KMS-11 (cell line): ENCODE measurements around the gene SGSH.
"Not testable (repeated sequence)": the region's sequence is repeated elsewhere in the genome, so short reads cannot be mapped to it uniquely, and the experiment has no call there.

ENCODE experiments used
- H2AFZ ChIP-seq: fragments of 200-600 bp; sonication (generic); 2 replicates; pipeline ENCODE4 v1.6.1; 2016; ENCODE audit warnings: antibody characterized with exemption, mixed run types, low read depth
- H3K27ac ChIP-seq: fragments of 200-600 bp; sonication (generic); 2 replicates; pipeline ENCODE4 v1.6.1; 2016; ENCODE audit warnings: mild to moderate bottlenecking, mixed run types
- H3K27me3 ChIP-seq: fragments of 200-600 bp; sonication (generic); 2 replicates; pipeline ENCODE4 v1.6.1; 2017; ENCODE audit warnings: mild to moderate bottlenecking, low read depth, mixed run types, moderate library complexity; ENCODE audit not compliant: insufficient read depth
- H3K36me3 ChIP-seq: fragments of 200-600 bp; sonication (generic); 2 replicates; pipeline ENCODE4 v1.6.1; 2017; ENCODE audit warnings: mild to moderate bottlenecking, mixed run types; ENCODE audit not compliant: insufficient read depth
- H3K4me1 ChIP-seq: fragments of 200-600 bp; sonication (generic); 2 replicates; pipeline ENCODE4 v1.6.1; 2016; ENCODE audit warnings: mild to moderate bottlenecking, low read depth, mixed run types; ENCODE audit not compliant: poor library complexity, severe bottlenecking
- H3K4me2 ChIP-seq: fragments of 200-600 bp; sonication (generic); 2 replicates; pipeline ENCODE4 v1.7.0; 2016; ENCODE audit warnings: mild to moderate bottlenecking, mixed run types
- H3K4me3 ChIP-seq: fragments of 200-600 bp; sonication (generic); IDR thresholded peaks from 2 replicates; pipeline ENCODE4 v1.6.1; 2017; ENCODE audit warnings: low read depth, low read length, mixed read lengths; ENCODE audit not compliant: insufficient read depth
- H3K79me2 ChIP-seq: fragments of 200-600 bp; sonication (generic); 2 replicates; pipeline ENCODE4 v1.6.1; 2016; ENCODE audit warnings: low read depth, mixed run types; ENCODE audit not compliant: insufficient read depth
- H3K9ac ChIP-seq: fragments of 200-600 bp; sonication (generic); 2 replicates; pipeline ENCODE4 v1.6.1; 2016; ENCODE audit warnings: mild to moderate bottlenecking, mixed run types
- H4K20me1 ChIP-seq: fragments of 200-600 bp; sonication (generic); 2 replicates; pipeline ENCODE4 v1.6.1; 2016; ENCODE audit warnings: mild to moderate bottlenecking, mixed run types; ENCODE audit not compliant: insufficient read depth
- CTCF ChIP-seq: fragments of 200-600 bp; sonication (generic); conservative IDR thresholded peaks from 2 replicates; pipeline ENCODE4 v1.6.1; 2017; ENCODE audit warnings: low read depth, mild to moderate bottlenecking, antibody characterized with exemption, low read length, moderate library complexity, mixed read lengths

Gene SGSH

GRCh38 chr17:80203471-80203963 is 16.6 kb downstream of the SGSH start:
- Histone ChIP-seq H3K36me3 (no peaks in the 10 kb centered on the region), H3K9ac (no peak overlapping the region), H4K20me1 (no peaks in the 10 kb centered on the region), H2AFZ (no peak overlapping the region), H3K27me3 (no peaks in the 10 kb centered on the region), H3K27ac (no peak overlapping the region), H3K4me1 (no peaks in the 10 kb centered on the region), H3K4me3 (no peak overlapping the region), H3K4me2 (no peak overlapping the region), H3K79me2 (no peaks in the 10 kb centered on the region)
- no peak for TF ChIP-seq CTCF

- Histone ChIP-seq H3K27me3 (no peaks in the 10 kb centered on the region), H2AFZ (no peak overlapping the region), H3K9ac (no peak overlapping the region), H3K4me2 (no peak overlapping the region), H3K4me1 (no peaks in the 10 kb centered on the region), H3K79me2 (no peaks in the 10 kb centered on the region), H3K36me3 (no peaks in the 10 kb centered on the region), H3K27ac (no peak overlapping the region), H3K4me3 (no peak overlapping the region), H4K20me1 (no peaks in the 10 kb centered on the region)
- TF ChIP-seq CTCF, result no peak
Measured at GRCh38 chr17:80202197-80202596, 17.9 kb downstream of the SGSH start.

GRCh38 chr17:80201446-80201845 is 18.7 kb downstream of the SGSH start:
- Histone ChIP-seq H3K36me3 (no peaks in the 10 kb centered on the region), H3K4me1 (no peaks in the 10 kb centered on the region), H3K4me2 (no peak overlapping the region), H2AFZ (no peak overlapping the region), H3K27me3 (no peaks in the 10 kb centered on the region), H3K4me3 (no peak overlapping the region), H3K79me2 (no peaks in the 10 kb centered on the region), H3K27ac (no peak overlapping the region), H3K9ac (no peak overlapping the region), H4K20me1 (no peaks in the 10 kb centered on the region)
- TF ChIP-seq CTCF, result no peak

- not testable (repeated sequence) for H3K27ac ChIP-seq, H2AFZ ChIP-seq, H3K9ac ChIP-seq, H3K27me3 ChIP-seq, H3K36me3 ChIP-seq, H3K4me3 ChIP-seq, H3K4me1 ChIP-seq, H3K79me2 ChIP-seq, H4K20me1 ChIP-seq, H3K4me2 ChIP-seq
Measured at GRCh38 chr17:80199295-80199694, 20.8 kb downstream of the SGSH start.

GRCh38 chr17:80198144-80198661 is 21.9 kb downstream of the SGSH start:
- H3K27ac ChIP-seq, result no peak overlapping the region

More at GRCh38 chr17:80198144-80198661, 21.9 kb downstream of the SGSH start:
- Histone ChIP-seq H3K4me1 (no peaks in the 10 kb centered on the region), H3K27me3 (no peaks in the 10 kb centered on the region; the same call in 1 of the 2 replicates), H3K4me2 (no peak overlapping the region), H3K9ac (no peak overlapping the region), H3K4me3 (no peak overlapping the region), H4K20me1 (no peaks in the 10 kb centered on the region), H3K79me2 (no peaks in the 10 kb centered on the region), H2AFZ (no peak overlapping the region), H3K36me3 (no peaks in the 10 kb centered on the region)
- TF ChIP-seq CTCF, result no peak
